Gastrocnemius medialis (tissue), 4 donors: ENCODE data around the gene TRAF3IP3. TPM values are rescaled to one million over a fixed set of nuclear protein-coding genes. Genes with fewer than 3 reads are reported as not detected.

Source experiments
- ATAC-seq, 2 donors: fragments of 150-250 bp; one replicate each; pipeline ENCODE4 v1.9.1; 2016
- DNase-seq, 2 donors: peaks; one replicate each; pipeline ENCODE4 v3.0.0-alpha.2; 2019
- H3K27ac ChIP-seq, 4 donors: fragments of 200-600 bp; sonication (generic); 1 replicate in 1 of 4; 2 replicates in 3 of 4; pipeline ENCODE4 v1.5.1; 2016 to 2018; ENCODE audit warnings: mild to moderate bottlenecking in 2 of 4, moderate library complexity in 1 of 4
- H3K27me3 ChIP-seq, 3 donors: fragments of 200-600 bp; sonication (generic) in 2 of 3; 1 replicate in 1 of 3; 2 replicates in 2 of 3; pipeline versions ENCODE4 v1.5.1 to v1.6.0; 2016 to 2019; ENCODE audit warnings: mild to moderate bottlenecking in 1 of 3, moderate library complexity in 1 of 3
- H3K36me3 ChIP-seq, 2 donors: fragments of 200-600 bp; sonication (generic) in 1 of 2; one replicate each; pipeline ENCODE4 v1.5.1; 2017 to 2018
- H3K4me1 ChIP-seq, 2 donors: fragments of 200-600 bp; sonication (generic) in 1 of 2; one replicate each; pipeline ENCODE4 v1.5.1; 2016 to 2017; ENCODE audit warnings: mild to moderate bottlenecking in 2 of 2
- H3K4me3 ChIP-seq, 4 donors: fragments of 200-600 bp; sonication (generic) in 3 of 4; 1 replicate in 1 of 4; 2 replicates in 3 of 4; pipeline ENCODE4 v1.5.1; 2016 to 2019; ENCODE audit warnings: mild to moderate bottlenecking in 2 of 4
- H3K9me3 ChIP-seq, 3 donors: fragments of 200-600 bp; sonication (generic) in 2 of 3; 1 replicate in 1 of 3; 2 replicates in 2 of 3; pipeline ENCODE4 v1.5.1; 2016 to 2019
- POLR2A ChIP-seq, 2 donors: fragments of 450-650 bp; IDR thresholded peaks; one replicate each; pipeline ENCODE4 v1.6.1; 2017; ENCODE audit warnings: antibody characterized with exemption in 2 of 2, mild to moderate bottlenecking in 2 of 2, moderate library complexity in 2 of 2
- in situ Hi-C, 4 donors: fragments of 200-750 bp; cut with MboI; loops; one replicate each; pipeline versions ENCODE4 v1.15.0 to v1.8.0; 2017; ENCODE audit warnings: low sequenced_read_pairs in 4 of 4
- intact Hi-C: fragments of 100-400 bp; cut with DNase I; formaldehyde crosslinking; loops from one replicate; pipeline ENCODE4 v1.15.1; 2023; ENCODE audit warnings: low total_unique reads
- total RNA-seq, 4 donors: library from RNA; depleted of rRNA; stranded (reverse); fragments of >200 nt; gene quantifications; one replicate each; pipeline versions ENCODE4 v1.1.0 to v1.2.3, GENCODE V29; 2016
- TF ChIP-seq, protein P1 (sequence below), 5 experiments: fragments of 450-650 bp in 3 of 5; fragments of 200-600 bp in 2 of 5; sonication (generic) in 2 of 5; IDR thresholded peaks in 4 of 5; conservative IDR thresholded peaks in 1 of 5; 1 replicate in 4 of 5; 2 replicates in 1 of 5; pipeline ENCODE4 v1.5.1; 2016 to 2019; ENCODE audit warnings: antibody characterized with exemption in 5 of 5, mild to moderate bottlenecking in 3 of 5, moderate library complexity in 3 of 5

TRAF3IP3 gene
- total RNA-seq, 4 donors from 2014 or later: 0.16 to 1.5 (median 0.35) TPM; not detected in 1

DNA sequence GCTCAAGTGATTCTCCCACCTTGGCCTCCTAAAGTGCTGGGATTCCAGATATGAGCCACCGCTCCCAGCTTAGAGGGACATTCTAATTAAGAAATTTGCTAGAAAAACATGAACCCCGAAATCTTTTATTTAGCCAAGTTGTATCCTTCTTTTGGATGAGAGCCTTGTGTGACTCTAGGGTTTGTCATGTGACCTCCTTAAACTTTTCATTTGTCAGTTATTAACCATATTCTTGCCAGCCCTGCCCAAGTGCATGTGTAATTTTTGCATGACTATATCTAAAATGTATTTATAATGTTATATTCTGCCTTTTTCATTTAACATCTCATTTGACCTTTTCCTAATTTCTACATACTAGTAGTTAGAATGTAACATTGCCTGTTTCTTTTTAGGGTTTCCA, 73.9 kb downstream of the TRAF3IP3 start:
- ATAC-seq: no peak
- peaks cover 6 to 8% of the 10 kb centered on the region in 2 donors for H3K4me1 ChIP-seq
- in situ Hi-C loops (no loop called here), intact Hi-C loops (no loop called here)
- no peak overlapping the region for H3K4me3 ChIP-seq
- no peaks in the 10 kb centered on the region for H3K27me3 ChIP-seq
- DNase-seq: no peak
- H3K27ac ChIP-seq: no peak overlapping the region
- TF ChIP-seq, protein P1, sequence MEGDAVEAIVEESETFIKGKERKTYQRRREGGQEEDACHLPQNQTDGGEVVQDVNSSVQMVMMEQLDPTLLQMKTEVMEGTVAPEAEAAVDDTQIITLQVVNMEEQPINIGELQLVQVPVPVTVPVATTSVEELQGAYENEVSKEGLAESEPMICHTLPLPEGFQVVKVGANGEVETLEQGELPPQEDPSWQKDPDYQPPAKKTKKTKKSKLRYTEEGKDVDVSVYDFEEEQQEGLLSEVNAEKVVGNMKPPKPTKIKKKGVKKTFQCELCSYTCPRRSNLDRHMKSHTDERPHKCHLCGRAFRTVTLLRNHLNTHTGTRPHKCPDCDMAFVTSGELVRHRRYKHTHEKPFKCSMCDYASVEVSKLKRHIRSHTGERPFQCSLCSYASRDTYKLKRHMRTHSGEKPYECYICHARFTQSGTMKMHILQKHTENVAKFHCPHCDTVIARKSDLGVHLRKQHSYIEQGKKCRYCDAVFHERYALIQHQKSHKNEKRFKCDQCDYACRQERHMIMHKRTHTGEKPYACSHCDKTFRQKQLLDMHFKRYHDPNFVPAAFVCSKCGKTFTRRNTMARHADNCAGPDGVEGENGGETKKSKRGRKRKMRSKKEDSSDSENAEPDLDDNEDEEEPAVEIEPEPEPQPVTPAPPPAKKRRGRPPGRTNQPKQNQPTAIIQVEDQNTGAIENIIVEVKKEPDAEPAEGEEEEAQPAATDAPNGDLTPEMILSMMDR (IDR thresholded peaks at IDR 0.05 in 4 of 5, conservative IDR thresholded peaks at IDR 0.05 in 1 of 5): no peak
- H3K9me3 ChIP-seq: no peaks in the 10 kb centered on the region
- H3K36me3 ChIP-seq: peaks cover 0 to 42% of the 10 kb centered on the region in 2 donors

DNA sequence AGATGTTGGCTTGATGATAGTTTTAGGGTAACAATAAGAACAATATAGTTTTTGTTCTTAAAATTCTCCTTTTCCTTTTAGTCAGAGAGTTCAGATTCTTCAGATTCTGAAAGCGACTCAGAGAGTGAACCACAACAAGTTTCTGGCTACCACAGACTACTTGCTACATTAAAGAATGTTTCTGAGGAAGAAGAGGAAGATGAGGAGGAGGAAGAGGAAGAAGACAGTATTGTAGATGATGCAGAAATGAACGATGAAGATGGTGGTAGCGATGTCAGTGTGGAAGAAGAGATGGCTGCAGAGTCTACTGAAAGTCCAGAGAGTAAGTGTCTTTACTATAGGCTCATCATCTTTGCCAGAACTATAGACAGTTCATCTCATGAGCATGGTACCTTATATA, 74.9 kb downstream of the TRAF3IP3 start:
- Histone ChIP-seq H3K27ac (no peak overlapping the region), H3K36me3 (peaks cover 0 to 51% of the 10 kb centered on the region in 2 donors), H3K4me1 (peaks cover 6 to 8% of the 10 kb centered on the region in 2 donors), H3K9me3 (no peaks in the 10 kb centered on the region), H3K27me3 (no peaks in the 10 kb centered on the region), H3K4me3 (no peak overlapping the region)
- in situ Hi-C loops: no loop called here
- intact Hi-C loops: no loop called here
- DNase-seq: no peak
- no peak for ATAC-seq
- TF ChIP-seq POLR2A (IDR thresholded peaks at IDR 0.05): no peak
- TF ChIP-seq, protein P1 (IDR thresholded peaks at IDR 0.05 in 4 of 5, conservative IDR thresholded peaks at IDR 0.05 in 1 of 5): no peak

DNA sequence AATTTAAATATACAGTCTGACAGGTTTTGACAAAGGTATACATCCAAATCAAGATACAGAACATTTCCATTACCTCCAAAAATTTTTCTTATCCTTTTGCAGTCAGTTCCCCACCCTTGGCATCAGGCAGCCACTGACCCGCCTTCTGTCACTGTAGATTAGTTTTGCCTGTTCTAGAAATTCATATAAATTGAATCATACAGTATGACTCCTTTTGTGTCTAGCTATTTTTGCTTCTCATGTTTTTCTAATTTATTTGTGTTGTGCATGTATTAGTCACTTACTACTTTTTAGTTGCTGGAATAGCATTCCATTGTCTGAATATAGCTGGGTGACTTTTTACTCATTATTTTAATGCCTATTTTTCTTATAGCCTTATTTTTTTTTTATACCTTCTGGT, 75.8 kb downstream of the TRAF3IP3 start:
- Histone ChIP-seq H3K27me3 (no peaks in the 10 kb centered on the region), H3K9me3 (no peaks in the 10 kb centered on the region), H3K27ac (no peak overlapping the region), H3K4me3 (no peak overlapping the region), H3K4me1 (peaks cover 6 to 8% of the 10 kb centered on the region in 2 donors), H3K36me3 (peaks cover 0 to 59% of the 10 kb centered on the region in 2 donors)
- in situ Hi-C loops (no loop called here), intact Hi-C loops (no loop called here)
- ATAC-seq (no peak), DNase-seq (no peak)
- no peak for TF ChIP-seq POLR2A (IDR thresholded peaks at IDR 0.05)
- TF ChIP-seq, protein P1 (IDR thresholded peaks at IDR 0.05 in 4 of 5, conservative IDR thresholded peaks at IDR 0.05 in 1 of 5): no peak

Other genes with a start within 250 kb of the TRAF3IP3 start
- under 1 TPM in 1 of 4 donors, not detected in 3; 0.16 TPM for gene CAMK1G, start 172.3 kb upstream of the TRAF3IP3 start, total RNA-seq
- 1 to 10 TPM in 1 of 4 donors, under 1 TPM in 3; 0.61 to 1.9 (median 0.72) TPM for gene LAMB3, start 103.6 kb upstream of the TRAF3IP3 start, total RNA-seq
- gene G0S2, start 80.6 kb upstream of the TRAF3IP3 start, total RNA-seq: 1,000 to 10,000 TPM in 1 of 4 donors, 100 to 1,000 TPM in 1, 10 to 100 TPM in 2; 29.1 to 1,155 (median 83.4) TPM
- gene HSD11B1, start 51.2 kb upstream of the TRAF3IP3 start, total RNA-seq: 10 to 100 TPM in 1 of 4 donors, 1 to 10 TPM in 3; 3.0 to 16.0 (median 6.8) TPM
- gene C1orf74, start 28.5 kb downstream of the TRAF3IP3 start, total RNA-seq: under 1 TPM; 0.38 to 0.82 (median 0.54) TPM
- 1 to 10 TPM in 1 of 4 donors, under 1 TPM in 3; 0.31 to 1.7 (median 0.49) TPM for gene IRF6, start 50.1 kb downstream of the TRAF3IP3 start, total RNA-seq
- gene UTP25, start 71.9 kb downstream of the TRAF3IP3 start, total RNA-seq: 1 to 10 TPM; 3.9 to 4.6 (median 4.2) TPM
- 1 to 10 TPM in 1 of 4 donors, under 1 TPM in 2, not detected in 1; 0.05 to 1.1 (median 0.11) TPM for gene SYT14, start 182.2 kb downstream of the TRAF3IP3 start, total RNA-seq